ENCODE measurements around the gene SUFU. TPM values are rescaled to one million over a fixed set of nuclear protein-coding genes. Genes with fewer than 3 reads are reported as not detected.

SUFU gene
- total and polyA plus RNA-seq, 2 of the 13 experiments (the other 11 are each of a cell fraction or from before 2014, with no cell fraction given): 2.9 to 5.5 TPM

DNA sequence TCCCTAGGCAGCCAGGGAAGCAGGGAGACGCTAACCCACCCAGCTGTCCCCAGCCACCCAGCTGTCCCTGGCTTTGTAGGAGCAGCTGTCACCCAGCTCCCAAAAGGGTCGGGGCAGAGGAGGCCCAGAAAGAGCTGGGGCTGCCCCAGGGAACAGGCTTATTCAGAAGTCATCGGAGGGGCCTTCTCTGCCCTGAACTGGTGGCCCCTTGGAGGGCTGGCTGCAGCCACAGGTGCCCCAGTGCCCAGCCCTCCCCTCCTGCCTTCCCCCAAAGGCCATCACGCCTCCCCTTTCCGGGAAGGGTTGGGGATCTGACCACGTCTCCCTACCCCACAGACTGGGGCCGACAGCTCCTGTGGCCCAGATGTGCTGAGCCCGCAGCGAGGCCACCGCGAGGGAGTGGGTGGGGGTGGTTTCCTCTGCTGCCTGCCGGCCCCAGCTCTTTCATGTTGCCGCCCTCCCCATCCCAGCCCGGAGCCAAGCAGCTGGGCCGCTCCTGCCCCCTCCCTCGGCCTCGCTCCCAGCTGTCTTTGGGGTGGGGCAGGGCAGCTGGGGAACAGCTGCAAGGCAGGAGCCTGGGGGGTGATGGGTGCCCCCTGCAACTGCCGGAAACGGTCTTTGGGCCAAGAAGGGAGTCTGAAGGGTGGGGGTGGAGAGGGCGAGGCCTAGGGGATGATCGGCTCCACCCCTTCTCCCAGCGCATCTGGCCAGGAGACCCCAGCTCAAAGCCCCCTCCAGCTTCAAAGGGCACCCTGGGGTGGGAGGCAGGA, 157.3 kb downstream of the SUFU start (continued):
- TF ChIP-seq NFKBIZ (CRISPR knock-in tag; IDR thresholded peaks at IDR 0.05): no peak
- no peak for TF ChIP-seq RORA (CRISPR knock-in tag; IDR thresholded peaks at IDR 0.05)
- no peak for TF ChIP-seq GABPA (IDR thresholded peaks at IDR 0.05; ENCODE audit: low read depth, low read length)
- no peak for TF ChIP-seq GABPA (CRISPR knock-in tag; IDR thresholded peaks at IDR 0.05; ENCODE audit: low read depth)
- no peak for TF ChIP-seq BORCS8-MEF2B (CRISPR knock-in tag; IDR thresholded peaks at IDR 0.05)
- peak; percentile 70 for TF ChIP-seq THAP11 (CRISPR knock-in tag; IDR thresholded peaks at IDR 0.05)
- TF ChIP-seq ZNF317 (CRISPR knock-in tag; IDR thresholded peaks at IDR 0.05): no peak
- TF ChIP-seq, protein P1, sequence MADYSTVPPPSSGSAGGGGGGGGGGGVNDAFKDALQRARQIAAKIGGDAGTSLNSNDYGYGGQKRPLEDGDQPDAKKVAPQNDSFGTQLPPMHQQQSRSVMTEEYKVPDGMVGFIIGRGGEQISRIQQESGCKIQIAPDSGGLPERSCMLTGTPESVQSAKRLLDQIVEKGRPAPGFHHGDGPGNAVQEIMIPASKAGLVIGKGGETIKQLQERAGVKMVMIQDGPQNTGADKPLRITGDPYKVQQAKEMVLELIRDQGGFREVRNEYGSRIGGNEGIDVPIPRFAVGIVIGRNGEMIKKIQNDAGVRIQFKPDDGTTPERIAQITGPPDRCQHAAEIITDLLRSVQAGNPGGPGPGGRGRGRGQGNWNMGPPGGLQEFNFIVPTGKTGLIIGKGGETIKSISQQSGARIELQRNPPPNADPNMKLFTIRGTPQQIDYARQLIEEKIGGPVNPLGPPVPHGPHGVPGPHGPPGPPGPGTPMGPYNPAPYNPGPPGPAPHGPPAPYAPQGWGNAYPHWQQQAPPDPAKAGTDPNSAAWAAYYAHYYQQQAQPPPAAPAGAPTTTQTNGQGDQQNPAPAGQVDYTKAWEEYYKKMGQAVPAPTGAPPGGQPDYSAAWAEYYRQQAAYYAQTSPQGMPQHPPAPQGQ (CRISPR knock-in tag; IDR thresholded peaks at IDR 0.05; ENCODE audit: borderline replicate concordance): no peak
- no peak for TF ChIP-seq ZNF790 (CRISPR knock-in tag; IDR thresholded peaks at IDR 0.05; ENCODE audit: borderline replicate concordance)
- TF ChIP-seq, protein P2, sequence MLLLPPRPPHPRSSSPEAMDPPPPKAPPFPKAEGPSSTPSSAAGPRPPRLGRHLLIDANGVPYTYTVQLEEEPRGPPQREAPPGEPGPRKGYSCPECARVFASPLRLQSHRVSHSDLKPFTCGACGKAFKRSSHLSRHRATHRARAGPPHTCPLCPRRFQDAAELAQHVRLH (CRISPR knock-in tag; IDR thresholded peaks at IDR 0.05; ENCODE audit: borderline replicate concordance, low read depth): no peak; the same call in 1 of the 2 replicates
- TF ChIP-seq POGZ (CRISPR knock-in tag; IDR thresholded peaks at IDR 0.05): peak; percentile 62; the same call in 1 of the 2 replicates
- TF ChIP-seq, protein P3, sequence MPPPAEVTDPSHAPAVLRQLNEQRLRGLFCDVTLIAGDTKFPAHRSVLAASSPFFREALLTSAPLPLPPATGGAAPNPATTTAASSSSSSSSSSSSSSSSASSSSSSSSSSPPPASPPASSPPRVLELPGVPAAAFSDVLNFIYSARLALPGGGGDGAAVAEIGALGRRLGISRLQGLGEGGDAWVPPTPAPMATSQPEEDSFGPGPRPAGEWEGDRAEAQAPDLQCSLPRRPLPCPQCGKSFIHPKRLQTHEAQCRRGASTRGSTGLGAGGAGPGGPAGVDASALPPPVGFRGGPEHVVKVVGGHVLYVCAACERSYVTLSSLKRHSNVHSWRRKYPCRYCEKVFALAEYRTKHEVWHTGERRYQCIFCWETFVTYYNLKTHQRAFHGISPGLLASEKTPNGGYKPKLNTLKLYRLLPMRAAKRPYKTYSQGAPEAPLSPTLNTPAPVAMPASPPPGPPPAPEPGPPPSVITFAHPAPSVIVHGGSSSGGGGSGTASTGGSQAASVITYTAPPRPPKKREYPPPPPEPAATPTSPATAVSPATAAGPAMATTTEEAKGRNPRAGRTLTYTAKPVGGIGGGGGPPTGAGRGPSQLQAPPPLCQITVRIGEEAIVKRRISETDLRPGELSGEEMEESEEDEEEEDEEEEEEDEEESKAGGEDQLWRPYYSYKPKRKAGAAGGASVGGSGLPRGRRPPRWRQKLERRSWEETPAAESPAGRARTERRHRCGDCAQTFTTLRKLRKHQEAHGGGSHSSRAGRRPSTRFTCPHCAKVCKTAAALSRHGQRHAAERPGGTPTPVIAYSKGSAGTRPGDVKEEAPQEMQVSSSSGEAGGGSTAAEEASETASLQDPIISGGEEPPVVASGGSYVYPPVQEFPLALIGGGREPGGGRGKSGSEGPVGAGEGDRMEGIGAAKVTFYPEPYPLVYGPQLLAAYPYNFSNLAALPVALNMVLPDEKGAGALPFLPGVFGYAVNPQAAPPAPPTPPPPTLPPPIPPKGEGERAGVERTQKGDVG (CRISPR knock-in tag; IDR thresholded peaks at IDR 0.05; ENCODE audit: borderline replicate concordance): no peak
- TF ChIP-seq, protein P4, sequence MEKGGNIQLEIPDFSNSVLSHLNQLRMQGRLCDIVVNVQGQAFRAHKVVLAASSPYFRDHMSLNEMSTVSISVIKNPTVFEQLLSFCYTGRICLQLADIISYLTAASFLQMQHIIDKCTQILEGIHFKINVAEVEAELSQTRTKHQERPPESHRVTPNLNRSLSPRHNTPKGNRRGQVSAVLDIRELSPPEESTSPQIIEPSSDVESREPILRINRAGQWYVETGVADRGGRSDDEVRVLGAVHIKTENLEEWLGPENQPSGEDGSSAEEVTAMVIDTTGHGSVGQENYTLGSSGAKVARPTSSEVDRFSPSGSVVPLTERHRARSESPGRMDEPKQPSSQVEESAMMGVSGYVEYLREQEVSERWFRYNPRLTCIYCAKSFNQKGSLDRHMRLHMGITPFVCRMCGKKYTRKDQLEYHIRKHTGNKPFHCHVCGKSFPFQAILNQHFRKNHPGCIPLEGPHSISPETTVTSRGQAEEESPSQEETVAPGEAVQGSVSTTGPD (CRISPR knock-in tag; IDR thresholded peaks at IDR 0.05): no peak
- TF ChIP-seq, protein P5, sequence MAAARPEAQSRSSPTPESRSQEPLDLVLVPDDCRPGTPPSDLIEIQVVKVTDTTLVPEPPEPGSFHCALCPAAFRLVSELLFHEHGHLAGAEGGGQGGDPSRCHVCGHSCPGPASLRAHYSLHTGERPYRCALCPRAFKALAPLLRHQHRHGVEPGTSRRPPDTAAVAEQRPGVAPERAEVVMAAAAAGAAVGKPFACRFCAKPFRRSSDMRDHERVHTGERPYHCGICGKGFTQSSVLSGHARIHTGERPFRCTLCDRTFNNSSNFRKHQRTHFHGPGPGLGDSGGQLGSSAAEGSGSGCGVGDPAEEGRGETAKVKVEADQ (CRISPR knock-in tag; IDR thresholded peaks at IDR 0.05; ENCODE audit: borderline replicate concordance): no peak
- TF ChIP-seq, protein P6, sequence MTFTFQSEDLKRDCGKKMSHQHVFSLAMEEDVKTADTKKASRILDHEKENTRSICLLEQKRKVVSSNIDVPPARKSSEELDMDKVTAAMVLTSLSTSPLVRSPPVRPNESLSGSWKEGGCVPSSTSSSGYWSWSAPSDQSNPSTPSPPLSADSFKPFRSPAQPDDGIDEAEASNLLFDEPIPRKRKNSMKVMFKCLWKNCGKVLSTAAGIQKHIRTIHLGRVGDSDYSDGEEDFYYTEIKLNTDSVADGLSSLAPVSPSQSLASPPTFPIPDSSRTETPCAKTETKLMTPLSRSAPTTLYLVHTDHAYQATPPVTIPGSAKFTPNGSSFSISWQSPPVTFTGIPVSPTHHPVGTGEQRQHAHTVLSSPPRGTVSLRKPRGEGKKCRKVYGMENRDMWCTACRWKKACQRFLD (CRISPR knock-in tag; IDR thresholded peaks at IDR 0.05; ENCODE audit: borderline replicate concordance): 0 out of 2 replicates have a peak, but pooled peaks have one; percentile 26
- 0 out of 2 replicates have a peak, but pooled peaks have one; percentile 48 for TF ChIP-seq IRX3 (CRISPR knock-in tag; IDR thresholded peaks at IDR 0.05; ENCODE audit: borderline replicate concordance, low read depth)
- TF ChIP-seq KDM4B (CRISPR knock-in tag; IDR thresholded peaks at IDR 0.05): peak; percentile 58; the same call in 1 of the 2 replicates
- TF ChIP-seq HNRNPH1 (optimal IDR thresholded peaks at IDR 0.05; ENCODE audit: low read depth, low read length): no peak
- no peak for TF ChIP-seq SNRNP70 (IDR thresholded peaks at IDR 0.05; ENCODE audit: low read depth, low read length)
- no peak for TF ChIP-seq ARID2 (CRISPR knock-in tag; IDR thresholded peaks at IDR 0.05; ENCODE audit: borderline replicate concordance)

Data from HepG2 (cell line).